A549 treated with CpdA at 1 μM for 4 hours (cell line): ENCODE results near the gene AQP3. TPM values are rescaled to one million over a fixed set of nuclear protein-coding genes. Genes with fewer than 3 reads are reported as not detected.

Experiments used
- total RNA-seq: library from RNA; stranded (reverse); fragments of 200-300 nt; extraction: Qiagen RNA extraction; gene quantifications from 5 replicates; pipeline ENCODE4 v1.2.3, GENCODE V29; 2022; ENCODE audit warnings: low read depth

The AQP3 gene
- 9.5 to 17.4 TPM (median 13.3 TPM) in 5 replicates for total RNA-seq

DNA sequence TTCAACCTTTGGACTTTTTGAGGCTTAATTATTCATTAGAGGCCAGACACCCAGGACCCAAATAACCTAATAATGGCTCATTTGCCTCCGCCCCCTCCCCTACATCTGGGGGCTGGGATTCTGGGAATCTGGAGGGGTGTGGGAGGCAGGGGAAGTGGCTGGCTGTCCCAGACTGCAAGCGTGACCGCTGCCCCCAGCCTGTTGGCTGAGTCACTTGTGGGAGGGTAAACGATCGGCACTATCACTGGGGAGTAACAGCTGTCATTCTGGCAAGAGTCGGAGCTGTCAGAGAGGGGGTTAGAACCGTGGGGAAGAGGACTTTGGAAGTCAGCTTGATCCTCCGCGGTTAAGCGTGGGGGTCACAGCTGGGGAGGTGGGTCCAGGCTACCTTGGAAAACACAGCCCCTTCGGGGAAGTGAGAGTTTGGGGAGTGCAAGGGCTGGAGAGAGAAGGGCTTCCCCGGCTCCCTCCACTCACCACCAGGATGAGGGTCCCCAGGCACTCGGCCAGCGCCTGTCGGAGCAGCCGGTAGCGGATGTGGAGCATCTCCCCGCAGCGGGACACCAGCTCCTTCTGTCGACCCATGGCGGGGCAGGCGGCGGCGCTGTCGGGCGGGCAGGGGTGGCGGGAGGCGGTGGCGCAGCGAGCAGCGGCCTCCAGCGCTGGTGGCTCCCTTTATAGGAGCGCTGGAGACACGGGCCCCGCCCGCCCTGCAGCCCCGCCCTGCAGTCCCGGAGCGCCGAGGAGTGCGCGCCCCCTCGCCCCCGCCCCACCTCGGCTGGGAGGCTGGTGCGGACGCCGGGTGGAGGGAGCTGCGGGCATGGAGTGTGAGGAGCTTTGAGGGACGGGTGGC is at the start of gene AQP3:
Gene AQP3 (minus strand): TSS at position 648 of the 853 bp plus-strand sequence. CDS start 63 bp downstream, at position 585.

DNA sequence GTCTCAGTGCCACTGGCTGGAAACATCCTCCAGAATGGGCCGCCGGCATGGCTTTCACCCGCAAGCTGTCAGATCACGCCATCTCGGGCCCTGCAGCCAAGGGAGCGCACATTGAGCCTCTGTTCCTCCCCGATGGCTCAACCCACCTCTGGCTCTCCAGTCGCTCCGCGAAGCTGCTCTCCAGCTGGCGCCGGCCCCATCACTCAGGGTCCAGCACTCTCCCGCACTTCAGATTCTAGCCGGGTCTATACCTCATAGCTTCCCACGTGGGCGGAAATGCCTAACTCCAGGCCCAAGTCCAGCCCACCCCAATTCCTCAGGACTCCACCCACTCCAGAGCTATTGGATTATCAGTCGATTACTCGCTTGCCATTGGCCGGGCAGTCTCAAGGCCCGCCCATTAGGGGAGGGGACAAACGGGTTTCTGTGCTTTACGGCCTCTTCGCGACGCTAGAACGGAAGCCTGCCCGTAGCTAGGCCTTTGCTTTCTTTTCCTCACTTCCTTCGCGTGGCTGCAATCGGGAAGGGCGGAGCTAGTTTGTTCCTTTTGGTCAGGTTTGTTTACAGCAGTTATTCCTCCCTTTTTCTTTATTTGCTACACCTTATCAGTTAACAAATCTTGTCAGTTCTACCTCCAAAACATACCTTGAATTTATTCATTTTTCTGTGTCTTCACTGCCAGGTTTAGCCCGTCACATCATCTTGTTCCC is 26.4 kb upstream of the AQP3 start, which contains the start of gene NOL6:
Gene NOL6 (minus strand): TSS at position 282 of the 710 bp plus-strand sequence. CDS start 82 bp downstream, at position 200.

DNA sequence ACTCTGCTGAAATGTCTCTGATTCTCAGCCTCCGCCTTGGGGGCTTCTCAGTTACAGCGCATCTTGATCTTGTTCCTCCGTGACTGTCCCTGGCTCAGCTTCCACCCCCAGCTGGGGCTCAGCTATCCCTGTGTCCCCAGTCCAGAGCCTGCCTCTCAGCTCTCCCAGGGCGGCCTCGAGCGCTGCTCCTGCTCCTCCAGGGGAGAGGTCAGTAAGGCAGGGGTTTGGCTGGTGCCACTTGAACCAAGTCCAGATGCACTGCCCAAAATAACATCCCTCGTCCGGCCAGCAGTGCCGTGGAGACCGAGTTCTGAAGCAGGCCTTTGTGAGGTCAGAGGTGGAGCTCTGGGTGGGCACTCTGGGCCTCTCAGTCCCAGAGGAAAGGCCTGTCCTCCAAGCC is 45.0 kb downstream of the AQP3 start, which contains the start of gene AQP7:
Gene AQP7 (minus strand): TSS at position 198 of the 400 bp plus-strand sequence. CDS start 1,306 bp downstream, outside the sequence.

Other genes with a start within 250 kb of the AQP3 start
- gene SPINK4, start 207.4 kb downstream of the AQP3 start, total RNA-seq, result not detected in 5 replicates
- 134 to 164 TPM (median 143 TPM) in 5 replicates for gene BAG1, start 182.9 kb downstream of the AQP3 start, total RNA-seq
- 72.5 to 90.6 TPM (median 83.3 TPM) in 5 replicates for gene CHMP5, start 182.5 kb downstream of the AQP3 start, total RNA-seq
- gene NFX1, start 157.1 kb downstream of the AQP3 start, total RNA-seq, result 25.9 to 28.9 TPM (median 27.3 TPM) in 5 replicates
- 0.19 to 0.49 TPM (median 0.24 TPM) in 5 replicates for gene AQP7, start 45.0 kb downstream of the AQP3 start, total RNA-seq
- 57.8 to 69.5 TPM (median 64.7 TPM) in 5 replicates for gene NOL6, start 26.3 kb upstream of the AQP3 start, total RNA-seq
- 5.6 to 8.6 TPM (median 7.2 TPM) in 5 replicates for gene ANKRD18B, start 76.7 kb upstream of the AQP3 start, total RNA-seq